Dedifferentiated amniotic fluid mesenchymal stem cell (primary cell): ENCODE measurements around the gene AMOT.

Source experiments
- DNase-seq: peaks from one replicate; pipeline ENCODE4 v3.0.0-alpha.2; 2016; ENCODE audit errors: extremely low spot score

AMOT gene

GRCh38 chrX:112837531-112837930 lies 3.1 kb downstream of the AMOT start:
- DNase-seq, result no peak

- no peak for DNase-seq
These were observed 5.6 kb downstream of the AMOT start for GRCh38 chrX:112835019-112835418.

- peak; percentile 81 for DNase-seq
These were observed 6.4 kb downstream of the AMOT start for GRCh38 chrX:112834031-112834845.

- DNase-seq, result no peak
These were observed 8.0 kb downstream of the AMOT start for GRCh38 chrX:112832481-112833095.

GRCh38 chrX:112830540-112830939 lies 10.1 kb downstream of the AMOT start:
- no peak for DNase-seq

- DNase-seq, result no peak
These were observed 13.2 kb downstream of the AMOT start for GRCh38 chrX:112827292-112827903.

GRCh38 chrX:112826023-112826422 lies 14.6 kb downstream of the AMOT start:
- DNase-seq, result no peak

GRCh38 chrX:112822892-112823291 lies 17.7 kb downstream of the AMOT start:
- DNase-seq, result no peak

GRCh38 chrX:112820364-112821268 lies 20.0 kb downstream of the AMOT start:
- DNase-seq, result no peak

- DNase-seq, result no peak
These were observed 20.8 kb downstream of the AMOT start for GRCh38 chrX:112819813-112820212.

GRCh38 chrX:112819008-112819640 lies 21.5 kb downstream of the AMOT start:
- DNase-seq, result peak; percentile 75

- DNase-seq, result no peak
These were observed 22.3 kb downstream of the AMOT start for GRCh38 chrX:112818114-112819007.

GRCh38 chrX:112816908-112817307 lies 23.7 kb downstream of the AMOT start:
- no peak for DNase-seq

GRCh38 chrX:112814496-112814895 lies 26.1 kb downstream of the AMOT start:
- no peak for DNase-seq

- DNase-seq, result no peak
These were observed 27.9 kb downstream of the AMOT start for GRCh38 chrX:112812741-112813140.

GRCh38 chrX:112808651-112809195 lies 31.9 kb downstream of the AMOT start:
- DNase-seq, result no peak

GRCh38 chrX:112808007-112808406 lies 32.6 kb downstream of the AMOT start:
- no peak for DNase-seq

GRCh38 chrX:112803060-112803459 lies 37.6 kb downstream of the AMOT start:
- no peak for DNase-seq

GRCh38 chrX:112802541-112802940 lies 38.1 kb downstream of the AMOT start:
- DNase-seq, result no peak
